Parathyroid adenoma (tissue), 2 donors: Measurements from ENCODE around the gene WNT7A.

Experiments used
- H2AFZ ChIP-seq: fragments of 300-600 bp; sonication (generic); one replicate; pipeline ENCODE4 v1.7.0; 2017; ENCODE audit warnings: antibody characterized with exemption, mild to moderate bottlenecking
- H3K27ac ChIP-seq: fragments of 300-600 bp; sonication (generic); one replicate; pipeline ENCODE4 v1.7.0; 2017
- H3K27me3 ChIP-seq: fragments of 300-600 bp; sonication (generic); one replicate; pipeline ENCODE4 v1.7.0; 2017; ENCODE audit warnings: low read length; ENCODE audit not compliant: control insufficient read depth, insufficient read depth
- H3K36me3 ChIP-seq: fragments of 300-600 bp; sonication (generic); one replicate; pipeline ENCODE4 v1.7.0; 2017; ENCODE audit warnings: low read length; ENCODE audit not compliant: control insufficient read depth, insufficient read depth
- H3K4me1 ChIP-seq: fragments of 300-600 bp; sonication (generic); one replicate; pipeline ENCODE4 v1.7.0; 2017; ENCODE audit warnings: control low read depth
- H3K4me2 ChIP-seq: fragments of 300-600 bp; sonication (generic); one replicate; pipeline ENCODE4 v1.7.0; 2017; ENCODE audit warnings: low read length
- H3K4me3 ChIP-seq: fragments of 300-600 bp; sonication (generic); one replicate; pipeline ENCODE4 v1.7.0; 2017; ENCODE audit warnings: low read depth, low read length
- H3K79me2 ChIP-seq: fragments of 300-600 bp; sonication (generic); one replicate; pipeline ENCODE4 v1.7.0; 2017; ENCODE audit warnings: control low read depth
- H3K9ac ChIP-seq: fragments of 300-600 bp; sonication (generic); one replicate; pipeline ENCODE4 v1.7.0; 2017; ENCODE audit warnings: mild to moderate bottlenecking
- H3K9me3 ChIP-seq: fragments of 300-600 bp; sonication (generic); one replicate; pipeline ENCODE4 v1.7.0; 2017; ENCODE audit warnings: low read length; ENCODE audit not compliant: control insufficient read depth
- TF ChIP-seq, protein P1 (sequence below): fragments of 300-600 bp; sonication (generic); IDR thresholded peaks from one replicate; pipeline ENCODE4 v1.7.0; 2017; ENCODE audit warnings: antibody characterized with exemption, mild to moderate bottlenecking
- donor health status: primary hyperparathyroidism.

The WNT7A gene

DNA sequence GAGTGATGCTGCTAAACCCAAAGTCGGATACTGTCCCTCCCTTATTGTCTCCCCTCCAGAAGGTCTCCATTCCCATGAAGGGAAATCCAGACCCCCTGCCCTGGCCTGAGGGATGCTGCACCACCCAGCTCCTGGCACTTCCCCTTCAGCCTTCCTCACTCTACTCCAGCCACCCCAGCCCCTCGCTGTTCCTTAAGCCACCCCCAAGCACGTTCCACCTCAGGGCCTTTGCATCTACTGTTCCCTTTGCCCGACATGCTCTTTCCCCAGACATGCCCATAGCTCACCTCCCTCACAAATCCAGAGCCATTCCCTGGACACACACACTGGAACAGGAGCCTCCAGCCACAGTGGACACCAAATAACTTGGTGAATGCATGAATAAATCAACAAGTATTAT is 8.1 kb downstream of the WNT7A start:
- TF ChIP-seq, protein P1, sequence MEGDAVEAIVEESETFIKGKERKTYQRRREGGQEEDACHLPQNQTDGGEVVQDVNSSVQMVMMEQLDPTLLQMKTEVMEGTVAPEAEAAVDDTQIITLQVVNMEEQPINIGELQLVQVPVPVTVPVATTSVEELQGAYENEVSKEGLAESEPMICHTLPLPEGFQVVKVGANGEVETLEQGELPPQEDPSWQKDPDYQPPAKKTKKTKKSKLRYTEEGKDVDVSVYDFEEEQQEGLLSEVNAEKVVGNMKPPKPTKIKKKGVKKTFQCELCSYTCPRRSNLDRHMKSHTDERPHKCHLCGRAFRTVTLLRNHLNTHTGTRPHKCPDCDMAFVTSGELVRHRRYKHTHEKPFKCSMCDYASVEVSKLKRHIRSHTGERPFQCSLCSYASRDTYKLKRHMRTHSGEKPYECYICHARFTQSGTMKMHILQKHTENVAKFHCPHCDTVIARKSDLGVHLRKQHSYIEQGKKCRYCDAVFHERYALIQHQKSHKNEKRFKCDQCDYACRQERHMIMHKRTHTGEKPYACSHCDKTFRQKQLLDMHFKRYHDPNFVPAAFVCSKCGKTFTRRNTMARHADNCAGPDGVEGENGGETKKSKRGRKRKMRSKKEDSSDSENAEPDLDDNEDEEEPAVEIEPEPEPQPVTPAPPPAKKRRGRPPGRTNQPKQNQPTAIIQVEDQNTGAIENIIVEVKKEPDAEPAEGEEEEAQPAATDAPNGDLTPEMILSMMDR: no peak
- H3K27me3 ChIP-seq: no peaks in the 10 kb centered on the region
- no peaks in the 10 kb centered on the region for H3K36me3 ChIP-seq
- no peak overlapping the region for H3K9ac ChIP-seq
- H3K27ac ChIP-seq: no peak overlapping the region
- no peak overlapping the region for H3K4me2 ChIP-seq
- no peaks in the 10 kb centered on the region for H3K9me3 ChIP-seq
- H3K4me3 ChIP-seq: no peak overlapping the region
- no peaks in the 10 kb centered on the region for H3K4me1 ChIP-seq
- no peaks in the 10 kb centered on the region for H3K79me2 ChIP-seq
- no peak overlapping the region for H2AFZ ChIP-seq

DNA sequence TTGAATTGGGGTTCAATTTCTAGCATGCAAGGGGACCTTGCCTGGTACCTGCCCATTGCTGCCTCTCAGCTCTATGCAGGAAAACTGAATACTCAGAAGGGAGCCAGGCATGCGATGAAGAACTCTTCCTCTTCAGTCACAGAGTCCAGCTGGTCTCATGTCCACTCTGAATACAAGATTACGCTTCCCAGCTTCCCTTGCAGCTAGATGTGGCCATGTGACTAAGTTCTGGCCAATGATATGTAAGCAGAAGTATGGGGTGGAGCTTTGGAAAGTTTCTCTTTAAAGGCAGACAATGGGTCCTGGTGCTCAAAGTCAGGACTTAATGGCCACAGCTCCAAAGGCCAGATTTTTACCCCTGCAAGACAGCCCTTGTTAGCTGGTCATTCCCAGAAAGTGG is 9.0 kb downstream of the WNT7A start:
- no peaks in the 10 kb centered on the region for H3K27me3 ChIP-seq
- H3K79me2 ChIP-seq: no peaks in the 10 kb centered on the region
- H2AFZ ChIP-seq: no peak overlapping the region
- H3K9ac ChIP-seq: no peak overlapping the region
- TF ChIP-seq, protein P1: no peak
- H3K27ac ChIP-seq: no peak overlapping the region
- H3K4me1 ChIP-seq: no peaks in the 10 kb centered on the region
- H3K4me3 ChIP-seq: no peak overlapping the region
- no peaks in the 10 kb centered on the region for H3K9me3 ChIP-seq
- no peak overlapping the region for H3K4me2 ChIP-seq
- H3K36me3 ChIP-seq: no peaks in the 10 kb centered on the region

DNA sequence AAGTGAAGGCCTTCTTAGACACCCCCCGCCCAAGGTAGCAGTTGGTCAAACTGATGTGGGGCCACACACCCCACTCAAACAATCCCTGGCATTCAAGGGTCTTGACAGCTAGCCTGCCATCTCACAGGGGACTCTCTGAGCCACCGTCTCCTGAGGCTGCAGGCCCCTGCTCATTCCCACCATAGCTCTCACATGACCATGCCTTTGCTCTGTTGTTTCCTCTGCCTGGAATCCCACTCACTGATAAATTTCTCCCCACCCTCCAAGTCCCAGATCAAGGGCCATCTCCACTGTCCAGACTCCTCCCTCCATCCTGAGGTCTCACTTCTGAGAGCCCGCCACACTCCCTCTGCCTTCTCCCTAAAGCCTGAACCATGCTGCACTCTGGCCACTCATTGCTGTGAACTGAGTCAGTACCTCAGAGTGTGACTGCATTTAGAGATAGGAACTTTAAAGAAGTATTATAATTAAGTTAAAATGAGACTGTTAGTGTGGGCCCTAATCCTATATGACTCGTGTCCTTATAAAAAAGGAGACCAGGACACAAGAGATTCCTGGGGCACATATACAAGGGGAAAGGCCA is 10.0 kb downstream of the WNT7A start:
- Histone ChIP-seq H3K4me2 (no peak overlapping the region), H3K4me3 (no peak overlapping the region), H3K9ac (no peak overlapping the region), H3K9me3 (no peaks in the 10 kb centered on the region), H3K27ac (no peak overlapping the region), H2AFZ (no peak overlapping the region), H3K4me1 (no peaks in the 10 kb centered on the region), H3K79me2 (no peaks in the 10 kb centered on the region), H3K27me3 (no peaks in the 10 kb centered on the region), H3K36me3 (no peaks in the 10 kb centered on the region)
- TF ChIP-seq, protein P1: no peak

DNA sequence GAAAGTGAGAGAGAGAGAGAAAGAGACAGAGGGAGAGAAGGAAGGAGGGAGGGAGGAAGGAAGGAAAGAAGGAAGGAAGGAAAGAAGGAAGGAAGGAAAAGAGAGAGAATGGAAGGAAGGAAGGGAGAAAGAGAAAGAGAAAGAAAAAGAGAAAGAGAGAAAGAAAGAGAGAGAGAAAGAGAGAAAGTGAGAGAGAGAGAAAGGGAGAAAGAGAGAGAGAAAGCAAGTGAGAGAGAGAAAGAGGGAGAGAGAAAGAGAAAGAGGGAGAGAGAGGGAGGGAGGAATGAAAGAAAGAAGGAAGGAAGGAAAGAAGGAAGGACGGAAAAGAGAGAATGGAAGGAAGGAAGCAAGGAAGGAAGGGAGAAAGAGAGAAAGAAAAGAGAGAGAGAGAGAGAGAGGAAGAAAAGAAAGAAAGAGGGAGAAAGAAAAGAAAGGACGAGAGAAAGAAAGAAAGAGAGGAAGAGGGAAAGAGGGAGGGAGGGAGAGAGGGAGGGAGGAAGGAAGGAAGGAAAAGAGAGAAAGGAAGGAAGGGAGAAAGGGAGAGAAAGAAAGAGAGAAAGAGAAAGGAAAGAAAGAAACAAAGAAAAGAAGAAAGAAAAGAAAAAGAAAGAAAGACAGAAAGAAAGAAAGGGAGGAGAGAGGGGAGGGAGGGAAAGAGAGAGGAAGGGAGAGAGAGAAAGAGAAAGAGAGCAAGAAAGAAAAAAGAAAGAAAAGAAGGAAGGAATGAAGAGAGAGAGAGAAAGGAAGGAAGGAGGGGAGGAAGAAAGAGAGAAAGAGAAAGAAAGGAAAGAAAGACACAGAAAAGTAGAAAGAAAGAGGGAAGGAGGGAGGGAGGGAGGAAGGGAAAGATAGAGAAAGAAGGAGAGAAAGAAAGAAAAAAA is 10.8 kb downstream of the WNT7A start:
- Histone ChIP-seq H2AFZ (no peak overlapping the region), H3K4me3 (no peak overlapping the region), H3K9me3 (no peaks in the 10 kb centered on the region), H3K27ac (no peak overlapping the region), H3K27me3 (no peaks in the 10 kb centered on the region), H3K4me2 (no peak overlapping the region), H3K4me1 (no peaks in the 10 kb centered on the region), H3K79me2 (no peaks in the 10 kb centered on the region), H3K9ac (no peak overlapping the region), H3K36me3 (no peaks in the 10 kb centered on the region)
- TF ChIP-seq, protein P1: no peak
